GM04503 (cell line): ENCODE data around the gene SPTLC2.
"Not testable (repeated sequence)": the region's sequence is repeated elsewhere in the genome, so short reads cannot be mapped to it uniquely, and the experiment has no call there.

Experiments used
- DNase-seq: peaks from one replicate; pipeline ENCODE4 v3.0.0-alpha.2; 2012; ENCODE audit warnings: low read depth

The SPTLC2 gene

DNA sequence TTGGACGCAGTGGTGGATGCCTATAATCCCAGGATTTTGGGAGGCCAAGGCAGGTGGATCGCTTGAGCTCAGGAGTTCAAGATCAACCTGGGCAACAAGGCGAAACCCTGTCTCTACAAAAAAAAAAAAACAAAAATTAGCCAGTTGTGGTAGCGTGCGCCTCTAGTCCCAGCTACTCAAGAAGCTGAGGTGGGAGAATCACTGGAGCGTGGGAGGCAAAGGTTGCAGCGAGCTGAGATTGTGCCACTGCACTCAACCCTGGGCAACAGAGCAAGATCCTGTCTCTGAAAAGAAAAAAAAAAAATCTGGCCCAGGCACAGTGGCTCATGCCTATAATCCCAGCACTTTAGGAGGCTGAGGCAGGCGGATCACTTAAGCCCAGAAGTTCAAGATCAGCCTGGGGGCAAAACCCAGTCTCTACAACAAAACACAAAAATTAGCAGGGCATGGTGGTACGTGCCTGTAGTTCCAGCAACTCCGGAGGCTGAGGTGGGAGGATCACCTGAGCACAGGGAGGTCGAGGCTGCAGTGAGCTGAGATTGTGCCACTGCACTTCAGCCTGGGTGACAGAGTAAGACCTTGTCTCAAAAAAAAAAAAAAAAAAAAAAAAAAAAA is 27.9 kb downstream of the SPTLC2 start:
- DNase-seq: not testable (repeated sequence)

DNA sequence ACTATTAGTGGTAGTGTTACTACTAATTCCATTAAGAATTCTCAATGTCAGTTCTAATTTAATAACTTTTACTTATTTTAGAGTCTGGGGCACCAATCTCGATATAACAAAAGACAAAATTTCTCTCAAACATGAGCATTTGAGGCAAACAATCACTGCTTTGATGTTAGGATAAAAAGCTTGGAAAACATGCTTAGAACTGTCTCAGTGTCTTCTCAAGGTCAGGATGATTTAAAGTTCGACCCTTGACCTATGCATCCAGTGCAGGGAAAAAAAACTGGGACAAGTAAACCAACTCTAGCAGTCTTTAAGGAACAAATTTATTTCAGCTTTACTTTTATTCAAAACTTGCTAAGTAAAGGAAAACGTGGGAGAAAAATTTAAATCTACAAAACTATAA is 31.1 kb downstream of the SPTLC2 start:
- no peak for DNase-seq

DNA sequence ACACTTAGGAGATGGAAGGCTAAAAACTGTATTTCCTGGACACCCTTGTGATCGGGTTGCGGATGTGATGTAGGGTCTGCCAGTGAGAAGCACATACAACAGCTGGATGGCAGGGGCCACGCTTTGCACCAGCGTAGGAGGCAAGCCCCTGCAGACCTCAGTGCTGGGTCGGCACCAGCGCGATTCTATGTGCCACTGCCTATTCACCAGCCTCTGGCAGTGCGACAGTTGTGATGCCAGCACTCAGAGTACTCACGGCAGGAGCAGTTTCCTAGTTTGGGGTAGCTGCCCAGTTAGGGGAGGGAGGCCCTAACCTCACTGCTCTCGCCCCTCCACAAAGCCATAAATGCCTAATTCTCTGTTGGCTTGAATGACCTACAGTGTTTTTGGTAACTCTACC is 31.6 kb downstream of the SPTLC2 start:
- DNase-seq: no peak

DNA sequence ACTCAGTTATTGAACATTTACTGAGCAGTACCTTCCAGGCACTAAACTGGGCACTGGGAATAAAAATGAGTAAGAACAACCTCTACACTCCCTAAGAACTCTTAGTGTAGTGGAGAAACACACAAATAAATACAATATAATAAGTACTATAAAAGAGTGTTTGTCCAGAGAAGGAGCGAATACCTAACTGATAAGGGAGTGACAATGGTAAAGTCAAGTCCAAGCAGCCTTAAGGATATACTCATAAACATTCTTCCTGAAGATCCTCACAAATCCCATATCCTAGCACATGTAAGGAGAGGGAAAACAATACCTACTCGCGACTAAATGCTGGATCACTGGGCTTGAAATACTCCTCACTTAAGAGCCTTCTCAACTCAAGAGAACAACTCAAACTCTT is 32.8 kb downstream of the SPTLC2 start:
- no peak for DNase-seq

DNA sequence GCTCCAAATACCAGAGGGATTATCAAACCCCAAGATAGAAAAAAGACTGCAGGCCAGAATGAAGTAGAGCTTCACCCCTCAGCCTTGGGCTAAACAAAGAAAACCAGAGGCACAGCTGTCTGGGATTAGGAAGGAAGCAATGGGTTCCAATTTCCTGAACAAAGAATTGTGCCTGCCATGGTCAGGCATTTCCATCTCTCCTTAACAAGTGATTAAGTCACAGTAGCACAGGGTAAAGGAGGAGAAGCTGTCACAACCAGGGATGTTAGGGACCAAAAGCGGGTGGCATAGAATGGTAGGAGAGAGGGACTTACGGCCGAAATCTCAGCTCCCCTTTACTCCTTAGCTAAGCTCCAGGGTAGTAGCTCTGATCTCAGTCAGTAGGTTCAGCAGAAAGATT is 33.9 kb downstream of the SPTLC2 start:
- no peak for DNase-seq

DNA sequence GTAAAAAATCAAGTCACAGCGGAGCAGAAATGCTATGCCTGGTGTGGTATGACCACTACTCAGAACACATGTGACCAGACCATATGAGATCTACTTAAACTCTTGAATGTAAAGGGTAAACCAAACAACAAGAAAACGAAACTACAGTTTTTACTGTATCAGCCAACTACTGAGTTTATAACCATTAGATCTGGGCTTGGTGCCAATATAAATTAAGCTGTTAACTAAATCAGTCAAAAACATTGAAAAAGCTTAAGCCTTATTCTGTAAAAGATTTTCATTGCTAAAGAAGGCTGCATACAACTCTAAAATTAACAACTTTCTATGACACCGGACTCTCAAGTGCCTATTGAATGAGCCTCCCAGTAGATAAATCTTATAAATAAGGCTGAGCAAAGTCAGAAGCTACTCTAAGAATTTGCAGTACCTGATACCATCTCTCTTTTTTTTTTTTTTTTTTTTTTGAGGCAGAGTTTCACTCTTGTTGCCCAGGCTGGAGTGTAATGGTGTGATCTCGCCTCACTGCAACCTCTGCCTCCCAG is 35.4 kb downstream of the SPTLC2 start:
- no peak for DNase-seq

DNA sequence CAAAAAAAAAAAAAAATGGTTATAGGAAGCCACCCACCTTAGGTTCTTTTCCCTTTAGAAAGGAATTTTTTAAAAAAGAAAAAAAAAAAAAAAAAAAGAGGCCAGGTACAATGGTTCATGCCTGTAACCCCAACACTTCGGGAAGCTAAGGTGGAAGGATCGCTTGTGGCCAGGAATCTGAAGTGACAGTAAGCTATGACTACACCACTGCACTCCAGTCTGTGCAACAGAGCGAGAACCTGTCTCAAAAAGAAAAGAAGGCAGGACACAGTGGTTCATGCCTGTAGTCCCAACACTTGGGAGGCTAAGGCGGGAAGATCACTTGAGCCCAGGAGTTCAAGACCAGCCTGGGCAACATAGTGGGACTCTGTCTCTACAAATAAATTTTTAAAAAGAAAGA is 36.0 kb downstream of the SPTLC2 start:
- no peak for DNase-seq

DNA sequence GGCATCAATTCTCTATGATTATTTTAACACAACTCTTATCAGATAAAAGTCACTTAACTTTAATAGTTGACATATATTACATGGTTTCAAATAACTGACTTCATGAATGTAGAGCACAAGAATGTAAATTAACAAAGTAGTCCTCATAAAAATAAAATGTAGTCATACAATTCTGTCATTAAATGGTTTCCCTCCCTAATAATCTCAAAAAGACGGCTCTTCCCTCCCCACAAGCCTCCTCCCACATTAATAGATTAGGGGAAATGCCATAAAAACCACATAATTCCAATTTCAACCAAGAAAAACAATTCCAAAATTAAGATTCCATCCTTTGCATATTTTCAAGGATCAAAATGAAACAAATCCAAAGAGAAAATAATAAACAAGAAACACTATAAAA is 36.7 kb downstream of the SPTLC2 start:
- no peak for DNase-seq

DNA sequence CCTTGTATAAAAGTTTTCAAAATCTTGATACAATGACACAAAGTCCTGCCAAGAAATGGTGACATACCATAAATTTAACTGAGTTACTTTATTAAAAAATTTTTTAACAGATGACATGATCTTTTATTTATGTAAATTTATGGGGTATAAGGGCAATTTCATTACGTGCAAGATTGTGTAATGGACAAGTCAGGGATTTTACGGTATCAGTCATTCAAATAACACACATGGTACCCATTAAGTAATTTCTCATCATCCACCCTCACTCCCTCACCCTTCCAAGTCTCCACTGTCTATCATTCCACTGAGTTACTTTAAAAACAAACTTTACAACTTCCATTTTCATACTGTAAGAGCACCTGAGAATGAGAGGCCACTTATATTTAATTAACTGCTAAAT is 37.4 kb downstream of the SPTLC2 start:
- no peak for DNase-seq

DNA sequence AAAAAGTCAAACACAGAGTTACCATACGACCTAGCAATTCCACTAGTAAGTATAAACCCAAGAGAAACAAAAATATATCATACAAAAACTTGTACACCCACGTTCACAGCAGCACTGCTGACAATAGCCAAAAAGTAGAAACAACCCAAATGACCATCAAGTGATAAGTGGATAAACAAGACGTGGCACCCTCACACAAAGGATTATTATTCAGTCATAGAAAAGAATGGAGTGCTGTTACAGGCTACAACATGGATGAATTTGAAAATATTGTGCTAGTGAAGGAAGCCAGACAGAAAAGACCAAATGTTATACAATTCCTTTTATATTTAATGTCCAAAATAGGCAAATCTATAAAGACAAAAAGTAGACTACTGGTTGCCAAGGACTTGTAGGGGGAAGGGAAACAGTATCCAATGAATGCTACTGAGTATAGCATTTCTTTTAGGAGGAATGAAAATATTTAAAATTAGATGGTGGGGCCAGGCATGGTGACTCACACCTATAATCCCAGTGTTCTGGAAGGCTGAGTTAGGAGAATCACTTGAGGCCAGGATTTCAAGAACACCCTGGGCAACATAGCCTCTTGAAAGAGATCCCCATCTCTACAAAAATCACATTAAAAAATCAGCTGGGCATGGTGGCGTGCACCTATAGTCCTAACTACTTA is 41.9 kb downstream of the SPTLC2 start:
- no peak for DNase-seq

DNA sequence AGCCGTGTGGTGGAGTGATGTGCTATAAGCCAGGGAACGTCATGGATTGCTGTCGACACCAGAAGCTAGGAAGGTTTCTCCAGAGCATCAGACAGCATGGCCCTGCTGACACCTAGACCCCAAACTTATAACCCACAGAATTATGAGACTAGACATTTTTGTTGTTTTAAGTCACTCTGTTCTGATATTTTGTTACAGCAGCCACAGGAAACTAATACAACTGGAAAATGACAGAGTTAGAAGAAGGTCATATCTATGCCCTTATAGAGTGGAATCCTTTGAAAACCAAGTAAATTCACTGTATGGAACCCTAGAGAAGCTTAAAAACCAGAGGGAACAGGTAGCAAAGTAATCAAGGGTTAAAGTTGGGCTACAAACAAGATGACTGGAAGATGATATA is 42.5 kb downstream of the SPTLC2 start:
- no peak for DNase-seq

DNA sequence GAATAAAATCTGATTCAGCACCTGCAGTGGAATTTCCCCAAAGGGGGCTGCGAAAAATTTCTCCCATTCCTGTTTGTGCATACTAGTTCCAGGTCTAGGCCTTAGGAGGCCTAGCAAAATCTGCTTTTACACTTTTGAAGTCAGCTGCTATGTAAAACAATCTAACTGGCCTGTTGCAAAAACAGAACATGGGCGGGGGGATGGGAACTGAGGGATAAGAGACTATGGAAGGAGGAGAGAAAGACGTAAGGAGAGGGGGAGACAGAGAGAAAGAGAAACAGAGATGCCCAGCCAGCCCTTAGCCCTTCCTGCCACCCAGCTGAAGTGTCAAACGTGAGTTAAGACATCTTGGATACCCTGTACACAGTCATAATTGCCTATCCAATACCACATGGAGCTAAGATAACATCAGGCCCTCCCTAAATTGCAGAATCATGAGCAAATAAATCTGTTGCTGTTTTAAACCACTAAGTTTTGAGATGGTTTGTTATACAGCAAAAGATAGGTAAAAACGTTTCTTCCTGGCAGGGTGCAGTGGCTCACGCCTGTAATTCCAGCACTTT is 45.6 kb downstream of the SPTLC2 start:
- no peak for DNase-seq

DNA sequence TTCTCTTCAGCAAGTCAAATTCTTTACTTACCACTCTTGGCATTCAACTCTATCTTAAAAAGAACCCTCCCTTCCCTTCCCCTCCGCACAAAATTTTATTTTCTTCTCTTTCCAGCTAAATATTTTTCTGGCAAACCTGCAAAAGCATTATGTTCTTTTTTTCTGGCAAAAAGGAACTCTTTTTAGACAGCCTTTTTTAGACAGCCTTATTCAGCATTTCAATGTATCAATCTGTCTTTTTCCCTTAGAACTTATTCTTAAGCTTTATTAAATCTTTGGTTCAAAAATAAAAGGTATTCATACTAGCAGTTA is 50.5 kb downstream of the SPTLC2 start:
- DNase-seq: no peak

DNA sequence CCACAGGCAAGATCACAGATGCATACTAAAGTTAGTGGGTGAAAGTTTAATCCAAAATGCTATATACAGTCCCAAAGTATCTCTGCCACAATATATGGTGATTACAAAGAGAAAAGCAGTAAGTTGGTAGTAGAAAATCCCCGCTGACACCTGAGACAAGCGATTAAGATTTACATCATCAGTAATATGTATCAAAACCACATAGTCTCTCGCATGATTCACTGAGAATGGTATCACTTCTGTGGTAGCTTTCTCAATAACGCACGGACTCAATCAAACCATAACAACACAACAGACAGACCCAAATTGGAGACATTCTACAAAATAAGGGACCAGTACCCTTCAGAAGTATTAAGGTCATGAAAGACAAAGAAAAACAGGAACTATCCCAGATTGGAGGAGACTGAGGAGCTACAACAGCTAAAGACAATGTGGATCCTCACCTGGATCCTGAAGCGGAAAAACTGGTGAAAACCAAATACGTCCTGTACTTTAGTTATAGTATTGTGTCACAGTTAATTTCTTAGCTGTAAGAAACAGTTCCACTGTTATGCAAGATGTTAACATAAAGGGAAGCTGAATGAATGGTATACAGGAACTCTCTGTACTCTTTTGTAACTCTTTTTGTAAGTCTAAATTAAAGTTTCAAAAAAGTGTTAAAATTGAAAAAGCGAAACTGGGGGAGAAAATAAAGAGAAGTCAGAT is 51.0 kb downstream of the SPTLC2 start:
- DNase-seq: no peak

DNA sequence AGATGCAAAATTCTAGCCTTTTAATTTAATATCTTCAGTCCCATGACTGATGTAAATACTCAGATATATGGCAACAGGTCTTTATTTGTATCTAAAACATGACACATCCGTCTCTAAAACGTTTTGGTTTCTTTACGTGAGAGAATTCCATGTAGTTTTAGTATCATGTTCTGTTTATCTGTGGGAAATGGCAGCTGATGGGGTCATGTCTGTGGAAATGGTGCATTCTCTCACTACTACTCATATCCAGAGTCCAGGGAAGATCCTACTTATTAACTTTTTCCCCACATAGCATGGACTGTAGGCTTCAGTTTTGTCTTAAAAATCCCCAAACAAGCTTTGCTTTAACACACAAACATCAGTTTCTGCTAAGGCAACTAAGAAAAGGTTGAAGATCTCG is 53.8 kb downstream of the SPTLC2 start:
- no peak for DNase-seq

DNA sequence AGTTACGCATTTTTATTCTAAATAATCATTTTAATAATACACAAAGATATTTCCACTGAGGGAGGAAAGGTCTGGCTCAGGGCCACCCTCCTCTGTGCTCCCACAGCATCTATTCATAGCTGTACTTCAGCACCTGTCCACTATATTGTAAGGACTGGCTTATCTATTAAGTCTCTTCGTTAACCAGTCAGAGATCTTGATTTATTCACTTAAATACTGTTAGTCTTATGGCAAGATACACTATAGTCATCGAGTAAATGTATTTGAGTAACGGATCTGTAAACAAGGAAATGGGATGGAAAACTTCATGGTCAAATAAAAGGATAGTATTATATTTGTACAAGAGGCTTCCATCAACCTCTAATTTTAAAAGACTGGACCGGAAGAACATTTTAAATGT is 54.6 kb downstream of the SPTLC2 start:
- DNase-seq: no peak

DNA sequence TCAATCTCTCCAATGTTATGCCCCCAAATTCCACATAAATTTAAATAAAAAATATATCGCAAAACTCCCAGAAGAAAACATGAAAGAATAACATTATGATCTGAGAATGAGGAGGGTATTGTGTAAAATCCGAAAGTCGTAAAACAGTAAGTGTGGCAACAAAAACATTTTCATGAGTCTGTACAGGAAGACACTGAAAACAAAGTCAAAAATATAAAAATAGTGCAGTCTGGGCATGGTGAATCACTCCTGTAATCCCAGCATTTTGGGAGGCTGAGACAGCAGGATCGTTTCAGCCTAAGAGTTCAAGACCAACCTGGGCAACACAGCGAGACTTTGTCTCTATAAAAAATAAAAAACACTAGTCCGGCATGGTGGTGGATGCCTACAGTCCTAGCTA is 57.1 kb downstream of the SPTLC2 start:
- DNase-seq: no peak

DNA sequence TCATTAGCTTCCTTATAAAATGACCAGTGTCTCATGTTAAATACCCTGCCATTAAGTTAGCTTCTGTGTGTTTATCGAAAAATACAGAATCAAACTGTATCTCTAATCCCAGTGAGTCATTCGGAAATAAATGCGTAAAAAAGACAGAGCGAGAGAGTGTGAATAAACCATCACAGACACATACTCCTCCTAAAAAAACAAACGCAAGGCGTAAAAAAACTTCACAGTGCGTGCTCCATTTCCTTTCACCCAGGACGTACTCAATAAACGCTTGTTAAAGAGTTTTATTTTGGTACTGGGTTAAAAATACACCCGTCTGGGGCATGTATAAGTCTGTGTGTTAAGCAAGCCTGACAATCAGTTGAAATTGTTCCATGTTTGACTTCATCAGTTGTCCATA is 59.0 kb downstream of the SPTLC2 start:
- no peak for DNase-seq

DNA sequence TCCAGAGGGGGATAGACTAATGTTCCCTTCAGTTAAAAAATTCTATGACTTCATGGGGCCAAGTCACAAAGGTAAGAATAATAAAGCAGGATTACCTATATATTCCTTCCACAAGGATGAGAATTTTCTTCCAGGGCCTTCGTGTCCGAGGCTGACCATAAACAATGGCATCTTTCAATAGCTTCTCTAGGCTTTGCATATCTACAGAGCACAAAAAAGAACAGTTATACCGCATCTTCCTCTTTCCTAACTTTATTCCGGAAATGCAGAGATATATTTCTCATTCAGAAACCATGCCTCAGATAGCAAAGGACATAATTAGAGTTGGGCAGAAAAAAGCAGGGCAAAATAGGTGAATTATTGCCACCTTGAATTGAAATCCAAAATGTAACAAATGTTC is 59.5 kb downstream of the SPTLC2 start:
- no peak for DNase-seq

DNA sequence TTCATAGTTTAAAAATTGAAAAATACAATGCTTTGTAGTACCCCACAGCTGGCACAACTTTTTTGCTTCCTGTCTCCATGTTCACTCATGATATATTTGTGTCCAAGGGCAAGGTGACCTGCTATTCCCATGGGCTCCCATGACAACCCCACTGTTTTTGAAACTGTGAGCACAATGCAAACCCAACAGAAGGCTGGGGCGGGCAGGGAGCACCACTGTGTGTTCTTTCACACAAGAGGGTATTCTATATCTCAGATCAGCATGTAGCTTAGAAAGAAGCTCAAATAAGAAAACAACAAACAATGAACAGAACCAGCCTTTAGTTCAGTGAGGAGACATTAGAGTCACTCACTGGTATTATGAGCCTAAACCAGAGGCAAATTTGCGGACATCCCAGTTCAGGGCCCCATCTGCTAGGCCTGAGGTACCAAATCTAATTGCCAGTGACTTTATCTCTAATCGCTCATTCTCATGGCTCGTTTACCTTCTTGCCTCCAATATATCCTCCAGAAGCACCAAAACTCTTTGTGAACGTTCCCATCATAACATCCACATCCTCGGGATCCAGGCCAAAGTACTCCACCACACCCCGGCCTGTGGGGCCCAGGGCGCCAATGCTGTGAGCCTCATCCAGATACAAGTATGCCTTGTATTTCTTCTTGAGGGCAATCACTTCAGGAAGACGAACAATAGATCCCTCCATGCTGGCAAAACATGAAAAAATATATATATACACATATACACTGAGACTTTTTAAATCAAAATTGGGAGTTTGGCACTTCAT is 61.4 kb downstream of the SPTLC2 start:
- no peak for DNase-seq

DNA sequence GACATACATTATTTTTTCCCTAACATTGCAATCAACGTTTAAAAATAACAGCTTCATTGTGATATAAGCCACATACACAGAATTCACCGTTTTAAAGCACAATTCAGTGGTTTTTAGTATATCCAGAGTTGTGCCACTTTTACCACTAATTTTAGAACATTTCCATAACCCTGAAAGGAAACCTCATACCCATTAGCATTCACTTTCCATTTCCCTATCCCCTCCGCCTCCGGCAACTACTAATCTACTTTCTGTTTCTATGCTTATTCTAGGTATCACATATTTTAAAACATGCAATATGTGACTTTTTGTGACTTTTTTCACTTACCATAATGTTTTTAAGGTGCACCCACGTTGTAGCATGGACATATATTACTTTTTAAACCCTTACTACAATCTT is 62.2 kb downstream of the SPTLC2 start:
- DNase-seq: no peak

DNA sequence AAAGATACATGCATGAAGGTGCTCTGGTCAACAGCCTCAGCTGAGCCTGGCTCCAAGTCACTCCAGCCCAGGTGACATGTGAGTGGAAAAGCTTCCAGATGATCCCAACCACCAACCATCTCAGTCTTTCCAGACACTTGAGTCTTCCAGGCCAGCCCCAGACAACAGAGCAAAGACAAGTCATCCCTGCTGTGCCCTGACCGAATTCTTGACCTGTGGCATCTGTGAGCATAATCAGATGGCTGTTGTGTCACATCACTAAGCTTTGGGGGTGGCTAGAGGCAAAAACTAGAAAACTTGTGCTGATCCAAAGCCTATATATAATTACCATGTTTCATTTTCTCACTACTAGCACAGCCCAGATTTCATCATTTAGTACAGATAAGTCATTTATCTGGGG is 67.0 kb downstream of the SPTLC2 start:
- no peak for DNase-seq
